Measurements from ENCODE around the gene UBE2K. TPM values are rescaled to one million over a fixed set of nuclear protein-coding genes. Genes with fewer than 3 reads are reported as not detected.
"Not testable (repeated sequence)": the region's sequence is repeated elsewhere in the genome, so short reads cannot be mapped to it uniquely, and the experiment has no call there.

Gene UBE2K
- total RNA-seq, 1 donor from 2014 or later: 56.6 TPM

- intact Hi-C loops (cut with DNase I); ATAC-seq: not testable (repeated sequence)
Observed at GRCh38 chr4:39681003-39681402, 16.9 kb upstream of the UBE2K start.

GRCh38 chr4:39682138-39682537 lies 15.8 kb upstream of the UBE2K start:
- peak; percentile 60 for ATAC-seq
- intact Hi-C loops (cut with DNase I): no loop called here
- no peak for DNase-seq (ENCODE audit: missing footprints)

More at GRCh38 chr4:39681003-39681402, 16.9 kb upstream of the UBE2K start:
- DNase-seq (ENCODE audit: missing footprints): not testable (repeated sequence)

- intact Hi-C loops (cut with DNase I): no loop called here
- DNase-seq (ENCODE audit: missing footprints) (no peak), ATAC-seq (no peak)
Observed at GRCh38 chr4:39685990-39686389, 11.9 kb upstream of the UBE2K start.

- intact Hi-C loops (cut with DNase I): no loop called here
- DNase-seq (ENCODE audit: missing footprints) (no peak), ATAC-seq (no peak)
Observed at GRCh38 chr4:39687014-39687413, 10.9 kb upstream of the UBE2K start.

GRCh38 chr4:39689970-39690369 lies 8.0 kb upstream of the UBE2K start:
- ATAC-seq (no peak), DNase-seq (ENCODE audit: missing footprints) (no peak)
- intact Hi-C loops (cut with DNase I): loop anchor here (10.0 kb wide), 1 partner anchor 155 kb away; no protein-coding TSS in a partner anchor

- intact Hi-C loops (cut with DNase I): loop anchor here (1.0 to 10.0 kb wide), 5 partner anchors 61 to 359 kb away; partner anchors contain the start of genes N4BP2, PDS5A, SMIM14 and UGDH
- DNase-seq (ENCODE audit: missing footprints): peak; percentile 82
- ATAC-seq: peak; percentile 51
Observed at GRCh38 chr4:39698424-39699009, 581 bp downstream of the UBE2K start.

GRCh38 chr4:39699687-39700409 lies 1.9 kb downstream of the UBE2K start:
- DNase-seq (ENCODE audit: missing footprints) (no peak), ATAC-seq (no peak)
- intact Hi-C loops (cut with DNase I): loop anchor here (5.0 to 10.0 kb wide), 4 partner anchors 63 to 357 kb away; partner anchors contain the start of genes N4BP2, SMIM14 and UGDH

GRCh38 chr4:39700554-39700953 lies 2.6 kb downstream of the UBE2K start:
- intact Hi-C loops (cut with DNase I): no loop called here
- DNase-seq (ENCODE audit: missing footprints) (no peak), ATAC-seq (no peak)

GRCh38 chr4:39702716-39703115 lies 4.8 kb downstream of the UBE2K start:
- no peak for DNase-seq (ENCODE audit: missing footprints)
- no peak for ATAC-seq
- intact Hi-C loops (cut with DNase I): no loop called here

- DNase-seq (ENCODE audit: missing footprints); ATAC-seq; intact Hi-C loops (cut with DNase I): not testable (repeated sequence)
Observed at GRCh38 chr4:39704789-39705188, 6.9 kb downstream of the UBE2K start.

- intact Hi-C loops (cut with DNase I): no loop called here
- DNase-seq (ENCODE audit: missing footprints) (no peak), ATAC-seq (peak; percentile 66)
Observed at GRCh38 chr4:39706334-39706733, 8.4 kb downstream of the UBE2K start.

- ATAC-seq (no peak), DNase-seq (ENCODE audit: missing footprints) (no peak)
- intact Hi-C loops (cut with DNase I): no loop called here
Observed at GRCh38 chr4:39706741-39707511, 9.0 kb downstream of the UBE2K start.

- intact Hi-C loops (cut with DNase I): no loop called here
- ATAC-seq (no peak), DNase-seq (ENCODE audit: missing footprints) (no peak)
Observed at GRCh38 chr4:39710098-39710896, 12.4 kb downstream of the UBE2K start.

GRCh38 chr4:39712819-39713607 lies 15.1 kb downstream of the UBE2K start:
- ATAC-seq (no peak), DNase-seq (ENCODE audit: missing footprints) (no peak)
- intact Hi-C loops (cut with DNase I): no loop called here

GRCh38 chr4:39713691-39714090 lies 15.8 kb downstream of the UBE2K start:
- DNase-seq (ENCODE audit: missing footprints): no peak
- intact Hi-C loops (cut with DNase I): no loop called here
- peak; percentile 51 for ATAC-seq

GRCh38 chr4:39714166-39714565 lies 16.2 kb downstream of the UBE2K start:
- no peak for DNase-seq (ENCODE audit: missing footprints)
- ATAC-seq: peak; percentile 36
- intact Hi-C loops (cut with DNase I): no loop called here

- intact Hi-C loops (cut with DNase I): no loop called here
- ATAC-seq: no peak
Observed at GRCh38 chr4:39715788-39716187, 17.9 kb downstream of the UBE2K start.

GRCh38 chr4:39716356-39716755 lies 18.4 kb downstream of the UBE2K start:
- ATAC-seq (no peak), DNase-seq (ENCODE audit: missing footprints) (no peak)
- intact Hi-C loops (cut with DNase I): no loop called here

More at GRCh38 chr4:39715788-39716187, 17.9 kb downstream of the UBE2K start:
- no peak for DNase-seq (ENCODE audit: missing footprints)

Data from Right ventricle myocardium inferior (tissue), 1 donor.